ENCODE measurements around the gene CLDN5. TPM values are rescaled to one million over a fixed set of nuclear protein-coding genes. Genes with fewer than 3 reads are reported as not detected.

Gene CLDN5
- total and polyA plus RNA-seq, 2 of the 4 experiments (the other 2 are of a cell fraction), result 0.18 to 0.21 TPM

GRCh38 chr22:19483481-19484244 lies 40.5 kb downstream of the CLDN5 start:
- Histone ChIP-seq H4K5ac (ENCODE audit: low read depth, low read length) (peak overlapping the region; percentile 17), H2BK20ac (ENCODE audit: low read depth, low read length) (no peak overlapping the region), H3K4me1 (ENCODE audit: control insufficient read depth, insufficient read depth, low read length) (peaks cover 3% of the 10 kb centered on the region), H3K79me1 (ENCODE audit: low read depth in 1 of 2, low read length in 2 of 2) (peaks cover 7 to 24% of the 10 kb centered on the region in 2 experiments; a peak in 3 of 4 replicates), H3K9me1 (ENCODE audit: insufficient read depth, low read length) (0 out of 2 replicates have a peak, but pooled peaks cover 3% of the 10 kb centered on the region), H3K56ac (ENCODE audit: extremely low read depth, insufficient read depth, low read length) (no peak overlapping the region), H3K4ac (ENCODE audit: low read depth, low read length) (peak overlapping the region; percentile 20; the same call in 1 of the 2 replicates), H3K18ac (ENCODE audit: low read depth, low read length) (peak overlapping the region; percentile 48), H3K27me3 (ENCODE audit: control insufficient read depth, insufficient read depth, low read length) (no peaks in the 10 kb centered on the region), H4K20me1 (ENCODE audit: insufficient read depth, low read length) (0 out of 2 replicates have a peak, but pooled peaks cover 2% of the 10 kb centered on the region), H4K91ac (ENCODE audit: insufficient read depth, low read depth, low read length) (no peak overlapping the region; the same call in 1 of the 2 replicates), H2AK5ac (ENCODE audit: low read depth, low read length) (no peak overlapping the region), H3K36me3 (ENCODE audit: control insufficient read depth, insufficient read depth, low read length) (peaks cover 1% of the 10 kb centered on the region; the same call in 1 of the 2 replicates), H3K4me3 (ENCODE audit: insufficient read depth, low read depth, low read length) (no peak overlapping the region), H2BK15ac (ENCODE audit: low read depth, low read length) (0 out of 3 replicates have a peak overlapping the region, but pooled peaks have one; percentile 35), H2BK5ac (ENCODE audit: low read depth, low read length, poor library complexity, severe bottlenecking) (peak overlapping the region; percentile 6), H3K27ac (ENCODE audit: insufficient read depth, low read length) (peak overlapping the region; percentile 87), H2BK120ac (ENCODE audit: low read depth, low read length) (0 out of 2 replicates have a peak overlapping the region, but pooled peaks have one; percentile 5), H3K23ac (ENCODE audit: low read depth, low read length) (peak overlapping the region; percentile 45; the same call in 1 of the 2 replicates), H4K8ac (ENCODE audit: low read depth in 2 of 2, low read length in 2 of 2) (peak overlapping the region; percentile 18 to 52; a peak in 3 of 4 replicates), H2AK9ac (replicated peaks; ENCODE audit: low read depth, low read length, poor library complexity) (no peak overlapping the region), H3K9ac (ENCODE audit: low read depth, low read length) (no peak overlapping the region), H2AFZ (replicated peaks; ENCODE audit: low read length, poor library complexity) (no peak overlapping the region), H3K14ac (replicated peaks; ENCODE audit: low read depth, low read length) (0 out of 2 replicates have a peak overlapping the region, but pooled peaks have one; percentile 9), H3K9me3 (ENCODE audit: control insufficient read depth, insufficient read depth, low read length) (no peaks in the 10 kb centered on the region), H3K4me2 (ENCODE audit: low read depth, low read length) (peak overlapping the region; percentile 22; the same call in 1 of the 2 replicates)
- POLR2A ChIA-PET (ENCODE audit: unreplicated experiment), result no interaction called here
- BruUV-seq (replicated peaks), result no TSS peak
- ATAC-seq (ENCODE audit: low read depth), result no peak
- WGBS, 2 experiments (ENCODE audit: extremely low coverage in 2 of 2, insufficient read length in 1 of 2), result 90% methylated on average over 3 of the region's 8 CpGs; no CpG with 5 or more reads in 1 of the 2 experiments
- peak; percentile 81 for DNase-seq
- in situ Hi-C loops (cut with MboI; ENCODE audit: low sequenced_read_pairs) (no loop called here), dilution Hi-C loops (cut with HindIII; ENCODE audit: low sequenced_read_pairs, unreplicated experiment) (no loop called here), intact Hi-C loops (cut with micrococcal nuclease) (no loop called here)
- peak; percentile 11; the same call in 1 of the 2 replicates for TF ChIP-seq MAFK (IDR thresholded peaks at IDR 0.05; ENCODE audit: low read depth, low read length)
- TF ChIP-seq CEBPB (IDR thresholded peaks at IDR 0.05; ENCODE audit: low read depth, low read length), result peak; percentile 70
- no peak for TF ChIP-seq FOS (IDR thresholded peaks at IDR 0.05; ENCODE audit: low read depth, low read length)
- no peak for TF ChIP-seq CHD1 (IDR thresholded peaks at IDR 0.05; ENCODE audit: low read depth, low read length)
- CTCF ChIA-PET, result interaction anchor here (0.6 kb wide), 1 partner anchor 89 kb away, joined by 3 read pairs; no protein-coding TSS in a partner anchor
